Measurements from ENCODE around the gene LRRC49.
"Not testable (repeated sequence)": the region's sequence is repeated elsewhere in the genome, so short reads cannot be mapped to it uniquely, and the experiment has no call there.

DNA sequence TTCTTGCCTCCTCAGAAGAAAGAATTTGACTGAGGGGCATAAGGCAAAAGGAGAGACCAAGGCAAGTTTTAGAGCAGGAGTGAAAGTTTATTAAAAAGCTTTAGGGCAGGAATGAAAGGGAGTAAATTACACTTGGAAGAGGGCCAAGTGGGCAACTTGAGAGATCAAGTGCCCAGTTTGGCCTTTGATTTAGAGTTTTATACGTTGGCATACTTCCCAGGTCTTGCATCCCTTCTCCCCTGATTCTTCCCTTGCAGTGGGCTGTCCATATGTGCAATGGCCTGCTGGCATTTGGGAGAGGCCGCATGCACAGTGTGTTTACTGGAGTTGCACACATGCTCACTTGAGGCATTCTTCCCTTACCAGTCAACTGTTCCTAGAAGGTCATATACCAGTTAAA, 50.7 kb downstream of the LRRC49 start:
- TF ChIP-seq, protein P1, sequence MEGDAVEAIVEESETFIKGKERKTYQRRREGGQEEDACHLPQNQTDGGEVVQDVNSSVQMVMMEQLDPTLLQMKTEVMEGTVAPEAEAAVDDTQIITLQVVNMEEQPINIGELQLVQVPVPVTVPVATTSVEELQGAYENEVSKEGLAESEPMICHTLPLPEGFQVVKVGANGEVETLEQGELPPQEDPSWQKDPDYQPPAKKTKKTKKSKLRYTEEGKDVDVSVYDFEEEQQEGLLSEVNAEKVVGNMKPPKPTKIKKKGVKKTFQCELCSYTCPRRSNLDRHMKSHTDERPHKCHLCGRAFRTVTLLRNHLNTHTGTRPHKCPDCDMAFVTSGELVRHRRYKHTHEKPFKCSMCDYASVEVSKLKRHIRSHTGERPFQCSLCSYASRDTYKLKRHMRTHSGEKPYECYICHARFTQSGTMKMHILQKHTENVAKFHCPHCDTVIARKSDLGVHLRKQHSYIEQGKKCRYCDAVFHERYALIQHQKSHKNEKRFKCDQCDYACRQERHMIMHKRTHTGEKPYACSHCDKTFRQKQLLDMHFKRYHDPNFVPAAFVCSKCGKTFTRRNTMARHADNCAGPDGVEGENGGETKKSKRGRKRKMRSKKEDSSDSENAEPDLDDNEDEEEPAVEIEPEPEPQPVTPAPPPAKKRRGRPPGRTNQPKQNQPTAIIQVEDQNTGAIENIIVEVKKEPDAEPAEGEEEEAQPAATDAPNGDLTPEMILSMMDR (IDR thresholded peaks at IDR 0.05) = not testable (repeated sequence)
- TF ChIP-seq POLR2A, POLR2AphosphoS5, EP300 (IDR thresholded peaks at IDR 0.05): not testable (repeated sequence)

Measured in upper lobe of left lung (tissue), 4 donors.